ENCODE measurements around the gene ZNF775.
A peak's percentile ranks its signal among the peaks of the same experiment; 100 is the strongest.

Gene ZNF775

GRCh38 chr7:150402671-150403321, 23.7 kb downstream of the ZNF775 start:
- DNase-seq, result no peak

GRCh38 chr7:150403376-150404171, 24.4 kb downstream of the ZNF775 start:
- no peak for DNase-seq

- DNase-seq, result peak; percentile 12
Measured at GRCh38 chr7:150404172-150404804, 25.2 kb downstream of the ZNF775 start.

GRCh38 chr7:150404805-150405583, 25.9 kb downstream of the ZNF775 start:
- peak; percentile 72 for DNase-seq

GRCh38 chr7:150405584-150406311, 26.6 kb downstream of the ZNF775 start:
- peak; percentile 44 for DNase-seq

- DNase-seq, result peak; percentile 9
Measured at GRCh38 chr7:150406312-150406566, 27.1 kb downstream of the ZNF775 start.

GRCh38 chr7:150406567-150407421, 27.7 kb downstream of the ZNF775 start:
- DNase-seq, result peak; percentile 48

- DNase-seq, result no peak
Measured at GRCh38 chr7:150407588-150408392, 28.7 kb downstream of the ZNF775 start.

- DNase-seq, result no peak
Measured at GRCh38 chr7:150408393-150409299, 29.5 kb downstream of the ZNF775 start.

- DNase-seq, result no peak
Measured at GRCh38 chr7:150409300-150410030, 30.3 kb downstream of the ZNF775 start.

GRCh38 chr7:150410131-150410530, 31.0 kb downstream of the ZNF775 start:
- DNase-seq, result no peak

GRCh38 chr7:150410680-150411346, 31.7 kb downstream of the ZNF775 start:
- DNase-seq, result no peak

GRCh38 chr7:150411606-150412005, 32.5 kb downstream of the ZNF775 start:
- DNase-seq, result no peak

GRCh38 chr7:150412016-150412415, 32.9 kb downstream of the ZNF775 start:
- DNase-seq, result no peak

- DNase-seq, result no peak
Measured at GRCh38 chr7:150412518-150413488, 33.7 kb downstream of the ZNF775 start.

- DNase-seq, result no peak
Measured at GRCh38 chr7:150413640-150414081, 34.5 kb downstream of the ZNF775 start.
